ENCODE results near the gene KCNMA1.

Gene KCNMA1

DNA sequence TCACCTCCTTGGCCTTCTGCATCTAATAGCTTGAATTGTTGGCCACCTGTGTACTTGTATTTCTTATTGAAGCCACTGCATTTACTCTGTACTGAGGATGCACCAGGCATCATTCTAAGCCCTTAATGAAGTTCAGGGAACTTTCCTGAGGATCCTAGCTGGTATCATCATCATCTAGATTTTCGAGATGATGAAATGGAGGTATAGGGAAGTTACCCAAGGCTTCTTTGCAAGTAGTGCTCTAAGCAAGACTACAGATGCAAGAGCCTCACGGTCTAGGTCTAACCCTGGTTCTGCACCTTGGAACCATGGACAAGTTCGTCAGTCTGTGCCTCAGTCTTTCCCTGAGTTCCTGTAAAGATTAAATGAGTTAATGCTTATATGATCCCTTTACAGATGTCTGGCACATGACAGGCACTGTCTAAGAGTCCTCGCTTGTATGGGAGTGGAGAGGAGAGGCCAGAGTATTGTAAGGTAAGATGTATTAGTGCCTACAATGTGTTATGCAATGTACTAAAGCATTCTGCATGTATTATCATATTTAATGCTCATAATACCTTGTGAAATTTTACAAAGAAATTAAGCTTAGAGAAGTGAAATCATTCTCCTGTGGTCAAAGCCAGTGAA, 145.1 kb downstream of the KCNMA1 start:
- TF ChIP-seq, protein P1, sequence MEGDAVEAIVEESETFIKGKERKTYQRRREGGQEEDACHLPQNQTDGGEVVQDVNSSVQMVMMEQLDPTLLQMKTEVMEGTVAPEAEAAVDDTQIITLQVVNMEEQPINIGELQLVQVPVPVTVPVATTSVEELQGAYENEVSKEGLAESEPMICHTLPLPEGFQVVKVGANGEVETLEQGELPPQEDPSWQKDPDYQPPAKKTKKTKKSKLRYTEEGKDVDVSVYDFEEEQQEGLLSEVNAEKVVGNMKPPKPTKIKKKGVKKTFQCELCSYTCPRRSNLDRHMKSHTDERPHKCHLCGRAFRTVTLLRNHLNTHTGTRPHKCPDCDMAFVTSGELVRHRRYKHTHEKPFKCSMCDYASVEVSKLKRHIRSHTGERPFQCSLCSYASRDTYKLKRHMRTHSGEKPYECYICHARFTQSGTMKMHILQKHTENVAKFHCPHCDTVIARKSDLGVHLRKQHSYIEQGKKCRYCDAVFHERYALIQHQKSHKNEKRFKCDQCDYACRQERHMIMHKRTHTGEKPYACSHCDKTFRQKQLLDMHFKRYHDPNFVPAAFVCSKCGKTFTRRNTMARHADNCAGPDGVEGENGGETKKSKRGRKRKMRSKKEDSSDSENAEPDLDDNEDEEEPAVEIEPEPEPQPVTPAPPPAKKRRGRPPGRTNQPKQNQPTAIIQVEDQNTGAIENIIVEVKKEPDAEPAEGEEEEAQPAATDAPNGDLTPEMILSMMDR (IDR thresholded peaks at IDR 0.05; ENCODE audit: insufficient read depth, low read length, poor library complexity, severe bottlenecking): no peak
- DNase-seq (ENCODE audit: extremely low read depth, insufficient read length): no peak
- Histone ChIP-seq H3K4me3 (replicated peaks; ENCODE audit: low read depth, low read length) (no peak overlapping the region), H3K36me3 (ENCODE audit: control insufficient read depth, insufficient read depth, low read length) (no peaks in the 10 kb centered on the region), H3K27me3 (replicated peaks; ENCODE audit: control insufficient read depth, insufficient read depth, low read length) (no peaks in the 10 kb centered on the region)

- Histone ChIP-seq H3K4me3 (replicated peaks; ENCODE audit: low read depth, low read length) (no peak overlapping the region), H3K36me3 (ENCODE audit: control insufficient read depth, insufficient read depth, low read length) (no peaks in the 10 kb centered on the region), H3K27me3 (replicated peaks; ENCODE audit: control insufficient read depth, insufficient read depth, low read length) (no peaks in the 10 kb centered on the region; the same call in 1 of the 2 replicates)
- TF ChIP-seq, protein P1 (IDR thresholded peaks at IDR 0.05; ENCODE audit: insufficient read depth, low read length, poor library complexity, severe bottlenecking): no peak
- no peak for DNase-seq (ENCODE audit: extremely low read depth, insufficient read length)
Measured at GRCh38 chr10:77490534-77491314, 146.9 kb downstream of the KCNMA1 start.

DNA sequence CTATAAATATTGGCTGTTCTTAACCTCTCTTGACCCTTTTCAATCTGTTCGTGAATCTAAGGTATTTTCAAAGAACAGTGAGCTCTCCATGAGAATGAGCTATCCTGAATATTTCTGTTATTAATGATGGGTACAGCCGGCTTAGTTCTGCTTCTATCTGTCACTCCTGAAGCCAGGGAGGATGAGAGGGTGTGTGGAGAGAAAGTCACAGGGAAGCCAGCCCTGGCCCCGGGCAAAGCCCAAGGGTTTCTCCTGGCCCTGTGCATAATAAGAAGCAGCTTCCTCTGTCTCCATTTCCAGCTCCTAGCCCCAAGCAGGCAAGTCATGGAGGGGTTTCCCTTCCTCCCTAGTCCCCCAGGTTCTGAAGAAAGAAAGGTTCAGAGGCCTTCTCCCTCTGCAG, 151.1 kb downstream of the KCNMA1 start:
- no peaks in the 10 kb centered on the region for H3K36me3 ChIP-seq (ENCODE audit: control insufficient read depth, insufficient read depth, low read length)
- H3K4me3 ChIP-seq (replicated peaks; ENCODE audit: low read depth, low read length): no peak overlapping the region
- TF ChIP-seq, protein P1 (IDR thresholded peaks at IDR 0.05; ENCODE audit: insufficient read depth, low read length, poor library complexity, severe bottlenecking): no peak
- no peaks in the 10 kb centered on the region; the same call in 1 of the 2 replicates for H3K27me3 ChIP-seq (replicated peaks; ENCODE audit: control insufficient read depth, insufficient read depth, low read length)
- no peak for DNase-seq (ENCODE audit: extremely low read depth, insufficient read length)

DNA sequence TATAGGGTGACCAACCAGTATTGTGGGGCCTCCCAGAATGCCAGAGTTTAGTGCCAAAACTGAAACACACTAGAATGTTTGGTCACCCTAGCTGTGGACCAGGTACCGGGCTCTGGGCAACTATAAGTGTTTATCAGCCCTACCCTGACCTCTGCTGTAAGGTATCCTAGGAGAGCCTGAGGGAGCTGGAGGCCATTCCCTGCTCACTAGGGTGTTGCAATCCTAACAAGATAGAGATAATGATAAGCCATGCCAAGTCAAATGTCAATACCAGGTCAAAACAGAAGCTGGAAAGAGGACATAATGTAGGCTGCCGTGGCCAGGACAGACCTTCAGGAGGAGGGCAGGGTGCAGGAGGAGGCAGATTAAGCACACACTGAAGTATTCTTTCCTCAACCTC, 151.8 kb downstream of the KCNMA1 start:
- Histone ChIP-seq H3K36me3 (ENCODE audit: control insufficient read depth, insufficient read depth, low read length) (no peaks in the 10 kb centered on the region), H3K27me3 (replicated peaks; ENCODE audit: control insufficient read depth, insufficient read depth, low read length) (no peaks in the 10 kb centered on the region; the same call in 1 of the 2 replicates), H3K4me3 (replicated peaks; ENCODE audit: low read depth, low read length) (no peak overlapping the region)
- TF ChIP-seq, protein P1 (IDR thresholded peaks at IDR 0.05; ENCODE audit: insufficient read depth, low read length, poor library complexity, severe bottlenecking): no peak
- no peak for DNase-seq (ENCODE audit: extremely low read depth, insufficient read length)

GRCh38 chr10:77482072-77482471, 155.5 kb downstream of the KCNMA1 start:
- Histone ChIP-seq H3K27me3 (replicated peaks; ENCODE audit: control insufficient read depth, insufficient read depth, low read length) (no peaks in the 10 kb centered on the region; the same call in 1 of the 2 replicates), H3K36me3 (ENCODE audit: control insufficient read depth, insufficient read depth, low read length) (no peaks in the 10 kb centered on the region), H3K4me3 (replicated peaks; ENCODE audit: low read depth, low read length) (no peak overlapping the region)
- no peak for DNase-seq (ENCODE audit: extremely low read depth, insufficient read length)
- TF ChIP-seq, protein P1 (IDR thresholded peaks at IDR 0.05; ENCODE audit: insufficient read depth, low read length, poor library complexity, severe bottlenecking): no peak
